Measurements from ENCODE around the gene NUCB2. TPM values are rescaled to one million over a fixed set of nuclear protein-coding genes. Genes with fewer than 3 reads are reported as not detected.
A peak's percentile ranks its signal among the peaks of the same experiment; 100 is the strongest.

The NUCB2 gene
- total RNA-seq, 1 donor, result 109 TPM

GRCh38 chr11:17352950-17353820 lies 76.6 kb downstream of the NUCB2 start:
- no peaks in the 10 kb centered on the region for H3K36me3 ChIP-seq (ENCODE audit: insufficient read depth, low read length)
- peak overlapping the region; percentile 78 for H3K4me3 ChIP-seq (ENCODE audit: insufficient read depth, low read length)
- H4K20me1 ChIP-seq (ENCODE audit: insufficient read depth, low read length), result no peaks in the 10 kb centered on the region
- TF ChIP-seq CTCF (IDR thresholded peaks at IDR 0.05; ENCODE audit: extremely low read depth, low read depth, low read length), result no peak
- no peaks in the 10 kb centered on the region for H3K27me3 ChIP-seq (ENCODE audit: insufficient read depth, low read length)
- no peaks in the 10 kb centered on the region for H3K9me3 ChIP-seq (ENCODE audit: low read depth, low read length)
- peak; percentile 88 for DNase-seq (ENCODE audit: insufficient read length, low spot score, missing footprints)
- peak overlapping the region; percentile 85 for H2AFZ ChIP-seq (ENCODE audit: low read length)
- H3K4me1 ChIP-seq (ENCODE audit: insufficient read depth, low read length), result peaks cover 24% of the 10 kb centered on the region
- peak overlapping the region; percentile 72 for H3K27ac ChIP-seq (ENCODE audit: low read depth, low read length)
- H3K79me2 ChIP-seq (ENCODE audit: insufficient read depth, low read length), result peaks cover 25% of the 10 kb centered on the region
- H3K4me2 ChIP-seq (ENCODE audit: insufficient read depth, low read length), result peak overlapping the region; percentile 94

GRCh38 chr11:17353821-17354600 lies 77.5 kb downstream of the NUCB2 start:
- H3K27ac ChIP-seq (ENCODE audit: low read depth, low read length), result peak overlapping the region; percentile 72
- peaks cover 27% of the 10 kb centered on the region for H3K79me2 ChIP-seq (ENCODE audit: insufficient read depth, low read length)
- TF ChIP-seq CTCF (IDR thresholded peaks at IDR 0.05; ENCODE audit: extremely low read depth, low read depth, low read length), result no peak
- H3K27me3 ChIP-seq (ENCODE audit: insufficient read depth, low read length), result no peaks in the 10 kb centered on the region
- peak overlapping the region; percentile 78 for H3K4me3 ChIP-seq (ENCODE audit: insufficient read depth, low read length)
- no peak for DNase-seq (ENCODE audit: insufficient read length, low spot score, missing footprints)
- no peaks in the 10 kb centered on the region for H3K36me3 ChIP-seq (ENCODE audit: insufficient read depth, low read length)
- H3K9me3 ChIP-seq (ENCODE audit: low read depth, low read length), result no peaks in the 10 kb centered on the region
- peaks cover 24% of the 10 kb centered on the region for H3K4me1 ChIP-seq (ENCODE audit: insufficient read depth, low read length)
- H2AFZ ChIP-seq (ENCODE audit: low read length), result peak overlapping the region; percentile 85
- peak overlapping the region; percentile 94 for H3K4me2 ChIP-seq (ENCODE audit: insufficient read depth, low read length)
- H4K20me1 ChIP-seq (ENCODE audit: insufficient read depth, low read length), result no peaks in the 10 kb centered on the region

- Histone ChIP-seq H3K9me3 (ENCODE audit: low read depth, low read length) (no peaks in the 10 kb centered on the region), H2AFZ (ENCODE audit: low read length) (no peak overlapping the region), H3K27me3 (ENCODE audit: insufficient read depth, low read length) (no peaks in the 10 kb centered on the region), H3K27ac (ENCODE audit: low read depth, low read length) (no peak overlapping the region), H3K79me2 (ENCODE audit: insufficient read depth, low read length) (peaks cover 27% of the 10 kb centered on the region), H4K20me1 (ENCODE audit: insufficient read depth, low read length) (no peaks in the 10 kb centered on the region), H3K4me2 (ENCODE audit: insufficient read depth, low read length) (peak overlapping the region; percentile 94), H3K4me3 (ENCODE audit: insufficient read depth, low read length) (peak overlapping the region; percentile 78), H3K4me1 (ENCODE audit: insufficient read depth, low read length) (peaks cover 24% of the 10 kb centered on the region), H3K36me3 (ENCODE audit: insufficient read depth, low read length) (no peaks in the 10 kb centered on the region)
- peak; percentile 82 for DNase-seq (ENCODE audit: insufficient read length, low spot score, missing footprints)
- peak; percentile 71 for TF ChIP-seq CTCF (IDR thresholded peaks at IDR 0.05; ENCODE audit: extremely low read depth, low read depth, low read length)
Measured at GRCh38 chr11:17354601-17354991, 78.1 kb downstream of the NUCB2 start.

- H3K36me3 ChIP-seq (ENCODE audit: insufficient read depth, low read length), result peaks cover 21% of the 10 kb centered on the region
- H3K9me3 ChIP-seq (ENCODE audit: low read depth, low read length), result peaks cover 15% of the 10 kb centered on the region
- H3K27ac ChIP-seq (ENCODE audit: low read depth, low read length), result no peak overlapping the region
- DNase-seq (ENCODE audit: insufficient read length, low spot score, missing footprints), result no peak
- no peaks in the 10 kb centered on the region for H3K27me3 ChIP-seq (ENCODE audit: insufficient read depth, low read length)
- H3K4me2 ChIP-seq (ENCODE audit: insufficient read depth, low read length), result no peak overlapping the region
- no peaks in the 10 kb centered on the region for H3K4me1 ChIP-seq (ENCODE audit: insufficient read depth, low read length)
- no peak overlapping the region for H2AFZ ChIP-seq (ENCODE audit: low read length)
- H4K20me1 ChIP-seq (ENCODE audit: insufficient read depth, low read length), result no peaks in the 10 kb centered on the region
- H3K79me2 ChIP-seq (ENCODE audit: insufficient read depth, low read length), result peaks cover 4% of the 10 kb centered on the region
- no peak for TF ChIP-seq CTCF (IDR thresholded peaks at IDR 0.05; ENCODE audit: extremely low read depth, low read depth, low read length)
- no peak overlapping the region for H3K4me3 ChIP-seq (ENCODE audit: insufficient read depth, low read length)
Measured at GRCh38 chr11:17366495-17366894, 90.0 kb downstream of the NUCB2 start.

Data from osteoblast (primary cell).